ENCODE data around the gene DBN1.

Gene DBN1

DNA sequence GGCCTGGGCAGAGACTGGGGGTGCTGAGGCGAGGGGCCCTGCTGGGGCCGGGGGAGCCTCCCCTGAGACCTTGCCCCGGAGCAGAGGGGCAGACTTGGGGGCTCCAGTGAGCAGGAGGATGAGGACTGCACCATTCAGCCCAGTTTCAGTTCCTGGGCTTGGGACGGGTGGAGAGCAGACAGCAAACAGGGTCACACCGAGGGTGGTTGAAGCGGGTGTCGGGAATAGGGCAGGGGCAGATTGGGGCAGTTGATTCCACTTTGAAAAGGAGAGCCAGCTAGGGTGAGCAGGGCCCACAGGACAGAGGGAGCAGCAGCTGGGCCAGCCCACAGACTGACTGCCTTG is 42.5 kb downstream of the DBN1 start:
- DNase-seq (ENCODE audit: extremely low read depth, low read depth): no peak
- TF ChIP-seq, protein P1, sequence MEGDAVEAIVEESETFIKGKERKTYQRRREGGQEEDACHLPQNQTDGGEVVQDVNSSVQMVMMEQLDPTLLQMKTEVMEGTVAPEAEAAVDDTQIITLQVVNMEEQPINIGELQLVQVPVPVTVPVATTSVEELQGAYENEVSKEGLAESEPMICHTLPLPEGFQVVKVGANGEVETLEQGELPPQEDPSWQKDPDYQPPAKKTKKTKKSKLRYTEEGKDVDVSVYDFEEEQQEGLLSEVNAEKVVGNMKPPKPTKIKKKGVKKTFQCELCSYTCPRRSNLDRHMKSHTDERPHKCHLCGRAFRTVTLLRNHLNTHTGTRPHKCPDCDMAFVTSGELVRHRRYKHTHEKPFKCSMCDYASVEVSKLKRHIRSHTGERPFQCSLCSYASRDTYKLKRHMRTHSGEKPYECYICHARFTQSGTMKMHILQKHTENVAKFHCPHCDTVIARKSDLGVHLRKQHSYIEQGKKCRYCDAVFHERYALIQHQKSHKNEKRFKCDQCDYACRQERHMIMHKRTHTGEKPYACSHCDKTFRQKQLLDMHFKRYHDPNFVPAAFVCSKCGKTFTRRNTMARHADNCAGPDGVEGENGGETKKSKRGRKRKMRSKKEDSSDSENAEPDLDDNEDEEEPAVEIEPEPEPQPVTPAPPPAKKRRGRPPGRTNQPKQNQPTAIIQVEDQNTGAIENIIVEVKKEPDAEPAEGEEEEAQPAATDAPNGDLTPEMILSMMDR (IDR thresholded peaks at IDR 0.05; ENCODE audit: low read depth, low read length): no peak

- TF ChIP-seq, protein P1 (IDR thresholded peaks at IDR 0.05; ENCODE audit: low read depth, low read length): no peak
- no peak for DNase-seq (ENCODE audit: extremely low read depth, low read depth)
These were observed 43.1 kb downstream of the DBN1 start for GRCh38 chr5:177430140-177430951.

GRCh38 chr5:177429248-177430040 is 44.0 kb downstream of the DBN1 start:
- TF ChIP-seq, protein P1 (IDR thresholded peaks at IDR 0.05; ENCODE audit: low read depth, low read length): no peak

DNA sequence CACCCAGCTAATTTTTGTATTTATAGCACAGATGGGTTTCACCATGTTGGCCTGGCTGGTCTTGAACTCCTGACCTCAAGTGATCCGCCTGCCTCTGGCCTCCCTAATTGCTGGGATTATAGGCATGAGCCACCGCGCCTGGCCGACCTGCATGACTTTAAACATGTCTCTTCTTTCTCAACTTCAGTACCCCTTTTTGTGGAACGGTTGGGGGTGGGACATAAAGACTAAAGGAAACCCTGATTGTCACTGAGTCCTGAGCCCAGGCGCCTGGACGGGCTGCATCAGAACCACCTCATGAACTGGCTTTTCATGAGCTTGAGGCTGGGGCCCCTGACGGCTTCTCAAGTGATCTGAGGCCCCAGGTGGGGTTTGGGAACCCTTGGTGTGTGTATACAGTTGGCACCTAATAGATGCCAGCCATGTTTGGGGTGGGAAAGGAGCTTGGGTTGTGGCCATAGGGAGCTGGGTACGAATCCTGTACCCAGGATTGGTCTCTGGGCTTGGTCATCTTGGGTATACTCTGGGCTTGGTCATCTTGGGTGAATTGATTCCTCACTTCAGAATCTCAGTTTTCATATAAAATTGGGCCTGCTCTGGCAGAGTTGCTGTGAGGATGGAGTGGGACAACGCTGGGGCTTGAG is 44.7 kb downstream of the DBN1 start:
- TF ChIP-seq, protein P1 (IDR thresholded peaks at IDR 0.05; ENCODE audit: low read depth, low read length): no peak
- no peak for DNase-seq (ENCODE audit: extremely low read depth, low read depth)

More at GRCh38 chr5:177429248-177430040, 44.0 kb downstream of the DBN1 start:
- no peak for DNase-seq (ENCODE audit: extremely low read depth, low read depth)

DNA sequence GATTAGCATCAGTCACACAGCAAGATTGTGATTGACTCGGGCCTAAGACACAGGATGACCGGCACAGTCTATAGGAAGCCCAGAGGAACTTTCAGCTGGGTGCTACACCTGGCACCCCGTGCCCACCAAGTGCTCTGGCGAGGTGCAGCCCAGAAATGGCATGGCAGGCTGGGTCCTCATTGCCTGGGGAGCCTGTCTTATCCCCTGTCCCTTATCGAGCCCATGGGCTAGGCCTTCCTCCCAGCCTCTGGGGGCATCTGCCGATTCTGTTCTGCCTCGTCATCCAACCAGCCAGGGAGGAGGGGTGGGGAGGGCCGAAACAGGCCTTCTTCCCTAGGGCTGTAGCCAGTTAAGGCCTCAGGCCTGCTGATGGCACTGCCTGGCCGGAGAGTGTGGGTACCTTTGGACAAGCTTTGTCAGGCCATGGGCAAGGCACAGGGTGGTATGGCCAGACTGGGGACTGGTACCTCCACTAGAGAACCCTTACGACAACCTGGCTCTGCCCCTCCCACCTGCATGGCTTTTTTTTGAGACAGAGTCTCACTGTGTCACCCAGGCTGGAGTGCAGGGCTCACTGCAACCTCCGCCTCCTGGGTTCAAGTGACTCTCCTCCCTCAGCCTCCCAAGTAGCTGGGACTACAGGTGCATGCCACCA is 45.4 kb downstream of the DBN1 start:
- no peak for DNase-seq (ENCODE audit: extremely low read depth, low read depth)
- TF ChIP-seq, protein P1 (IDR thresholded peaks at IDR 0.05; ENCODE audit: low read depth, low read length): no peak

- DNase-seq (ENCODE audit: extremely low read depth, low read depth): no peak
- TF ChIP-seq, protein P1 (IDR thresholded peaks at IDR 0.05; ENCODE audit: low read depth, low read length): no peak
These were observed 46.1 kb downstream of the DBN1 start for GRCh38 chr5:177427211-177427822.
